Hepatocyte (in vitro differentiated cells): ENCODE results near the gene DIDO1.

ENCODE experiments used
- CTCF ChIP-seq: fragments of 200-600 bp; sonication (generic); IDR thresholded peaks from 2 replicates; pipeline ENCODE4 v1.5.1; 2016; ENCODE audit warnings: antibody characterized with exemption, mild to moderate bottlenecking; ENCODE audit not compliant: poor library complexity
- EZH2phosphoT487 ChIP-seq: fragments of 200-600 bp; sonication (generic); IDR thresholded peaks from one replicate; pipeline ENCODE4 v1.6.1; 2018; ENCODE audit warnings: antibody characterized with exemption, mild to moderate bottlenecking, low read depth, moderate library complexity; ENCODE audit not compliant: unreplicated experiment, severe bottlenecking

- no peak for TF ChIP-seq EZH2phosphoT487
- TF ChIP-seq CTCF: no peak
Measured at GRCh38 chr20:62854121-62854520, 72.2 kb downstream of the DIDO1 start.
